ENCODE results near the gene C2.

GRCh38 chr6:31900917-31901414 is 26.6 kb upstream of the C2 start:
- TF ChIP-seq ARNTL (CRISPR knock-in tag; IDR thresholded peaks at IDR 0.05; ENCODE audit: borderline replicate concordance, low read depth) (no peak), RARB (CRISPR knock-in tag; IDR thresholded peaks at IDR 0.05) (no peak), CSRNP3 (CRISPR knock-in tag; IDR thresholded peaks at IDR 0.05) (no peak), PPARA (CRISPR knock-in tag; IDR thresholded peaks at IDR 0.05; ENCODE audit: borderline replicate concordance) (no peak), TCF4 (CRISPR knock-in tag; IDR thresholded peaks at IDR 0.05; ENCODE audit: borderline replicate concordance) (no peak), CSDC2 (CRISPR knock-in tag; IDR thresholded peaks at IDR 0.05) (no peak)

Data from SK-N-SH treated with all-trans-retinoic acid at 6 μM for 48 hours (cell line).